HL-60 (cell line): Measurements from ENCODE around the gene TENT4B.

ENCODE experiments used
- POLR2AphosphoS5 ChIP-seq: IDR thresholded peaks from 2 replicates; pipeline ENCODE4 v1.6.1; 2012; ENCODE audit warnings: low read depth
- SPI1 ChIP-seq: IDR thresholded peaks from 2 replicates; pipeline ENCODE4 v1.6.1; 2012; ENCODE audit warnings: low read depth, mild to moderate bottlenecking, borderline replicate concordance
- TF ChIP-seq, protein P1 (sequence below): IDR thresholded peaks from one replicate; pipeline ENCODE4 v1.5.1; 2011; ENCODE audit warnings: low read length, control low read depth, inconsistent platforms; ENCODE audit not compliant: insufficient read depth

DNA sequence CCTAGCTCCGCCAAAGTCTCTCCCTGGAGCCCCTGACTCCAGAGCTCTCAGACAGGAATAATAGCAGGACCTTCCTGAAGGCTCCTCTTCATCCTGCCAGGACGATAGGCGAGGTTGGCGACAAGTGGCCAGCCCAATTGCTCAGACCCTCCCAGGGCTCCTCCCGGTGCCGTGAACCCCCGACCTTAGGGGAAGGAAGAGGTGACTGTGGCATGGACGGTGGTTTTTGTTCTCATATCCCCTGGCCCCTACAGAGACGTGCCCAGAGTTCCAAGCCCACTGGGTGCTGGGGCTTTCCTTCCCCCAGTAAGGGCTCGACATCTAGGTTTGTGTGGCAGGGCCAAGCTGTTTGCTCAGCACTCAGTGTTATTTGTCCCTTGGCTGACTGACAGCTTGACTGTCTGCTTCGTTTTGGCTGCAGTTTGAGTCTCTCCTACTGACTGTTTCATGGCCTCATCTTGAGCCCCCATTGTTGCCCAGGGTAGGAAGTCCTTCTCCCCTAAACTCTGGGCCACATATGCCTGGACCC is 108.7 kb downstream of the TENT4B start:
- TF ChIP-seq, protein P1, sequence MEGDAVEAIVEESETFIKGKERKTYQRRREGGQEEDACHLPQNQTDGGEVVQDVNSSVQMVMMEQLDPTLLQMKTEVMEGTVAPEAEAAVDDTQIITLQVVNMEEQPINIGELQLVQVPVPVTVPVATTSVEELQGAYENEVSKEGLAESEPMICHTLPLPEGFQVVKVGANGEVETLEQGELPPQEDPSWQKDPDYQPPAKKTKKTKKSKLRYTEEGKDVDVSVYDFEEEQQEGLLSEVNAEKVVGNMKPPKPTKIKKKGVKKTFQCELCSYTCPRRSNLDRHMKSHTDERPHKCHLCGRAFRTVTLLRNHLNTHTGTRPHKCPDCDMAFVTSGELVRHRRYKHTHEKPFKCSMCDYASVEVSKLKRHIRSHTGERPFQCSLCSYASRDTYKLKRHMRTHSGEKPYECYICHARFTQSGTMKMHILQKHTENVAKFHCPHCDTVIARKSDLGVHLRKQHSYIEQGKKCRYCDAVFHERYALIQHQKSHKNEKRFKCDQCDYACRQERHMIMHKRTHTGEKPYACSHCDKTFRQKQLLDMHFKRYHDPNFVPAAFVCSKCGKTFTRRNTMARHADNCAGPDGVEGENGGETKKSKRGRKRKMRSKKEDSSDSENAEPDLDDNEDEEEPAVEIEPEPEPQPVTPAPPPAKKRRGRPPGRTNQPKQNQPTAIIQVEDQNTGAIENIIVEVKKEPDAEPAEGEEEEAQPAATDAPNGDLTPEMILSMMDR: no peak
- no peak for TF ChIP-seq SPI1
- no peak for TF ChIP-seq POLR2AphosphoS5
